GM23248 (cell line): ENCODE measurements around the gene SPSB3. TPM values are rescaled to one million over a fixed set of nuclear protein-coding genes. Genes with fewer than 3 reads are reported as not detected.

Source experiments
- DNase-seq: peaks from one replicate; pipeline ENCODE4 v3.0.0-alpha.2; 2015
- H2AFZ ChIP-seq: fragments of 200-600 bp; sonication (generic); 2 replicates; pipeline ENCODE4 v1.6.1; 2016; ENCODE audit warnings: antibody characterized with exemption
- H3F3A ChIP-seq: fragments of 200-600 bp; sonication (generic); 2 replicates; pipeline ENCODE4 v1.6.1; 2016; ENCODE audit warnings: mild to moderate bottlenecking, antibody characterized with exemption, mixed run types; ENCODE audit not compliant: insufficient read depth
- H3K27ac ChIP-seq: fragments of 200-600 bp; sonication (generic); 2 replicates; pipeline ENCODE4 v1.5.1; 2016; ENCODE audit warnings: mild to moderate bottlenecking
- H3K27me3 ChIP-seq: fragments of 200-600 bp; sonication (generic); replicated peaks from 2 replicates; pipeline ENCODE4 v1.6.1; 2016; ENCODE audit warnings: mild to moderate bottlenecking; ENCODE audit not compliant: insufficient read depth
- H3K36me3 ChIP-seq: fragments of 200-600 bp; sonication (generic); 2 replicates; pipeline ENCODE4 v1.6.1; 2016; ENCODE audit warnings: low read depth, mild to moderate bottlenecking
- H3K4me1 ChIP-seq: fragments of 200-600 bp; sonication (generic); 2 replicates; pipeline ENCODE4 v1.6.1; 2016; ENCODE audit warnings: mild to moderate bottlenecking; ENCODE audit not compliant: insufficient read depth
- H3K4me2 ChIP-seq: fragments of 200-600 bp; sonication (generic); one replicate; pipeline ENCODE4 v1.6.1; 2016; ENCODE audit warnings: mild to moderate bottlenecking; ENCODE audit not compliant: unreplicated experiment
- H3K4me3 ChIP-seq: fragments of 200-600 bp; sonication (generic); 2 replicates; pipeline ENCODE4 v1.5.1; 2016; ENCODE audit warnings: mild to moderate bottlenecking
- H3K79me2 ChIP-seq: fragments of 200-600 bp; sonication (generic); 2 replicates; pipeline ENCODE4 v1.6.1; 2016; ENCODE audit warnings: mild to moderate bottlenecking; ENCODE audit not compliant: insufficient read depth
- H3K9ac ChIP-seq: fragments of 200-600 bp; sonication (generic); 2 replicates; pipeline ENCODE4 v1.6.1; 2016; ENCODE audit warnings: mild to moderate bottlenecking
- H3K9me2 ChIP-seq: fragments of 200-600 bp; sonication (generic); 2 replicates; pipeline ENCODE4 v1.6.1; 2016; ENCODE audit warnings: mixed run types, mild to moderate bottlenecking, moderate library complexity; ENCODE audit not compliant: insufficient read depth
- H3K9me3 ChIP-seq: fragments of 200-600 bp; sonication (generic); one replicate; pipeline ENCODE4 v1.6.1; 2017; ENCODE audit warnings: low read depth
- H4K20me1 ChIP-seq: fragments of 200-600 bp; sonication (generic); 2 replicates; pipeline ENCODE4 v1.6.0; 2016; ENCODE audit not compliant: insufficient read depth
- EZH2 ChIP-seq: fragments of 200-600 bp; sonication (generic); IDR thresholded peaks from 2 replicates; pipeline ENCODE4 v1.6.1; 2018; ENCODE audit warnings: antibody characterized with exemption, mild to moderate bottlenecking; ENCODE audit not compliant: insufficient read depth, poor library complexity, severe bottlenecking
- EZH2phosphoT487 ChIP-seq: fragments of 200-600 bp; sonication (generic); IDR thresholded peaks from 2 replicates; pipeline ENCODE4 v1.6.1; 2018; ENCODE audit warnings: antibody characterized with exemption, moderate library complexity, mild to moderate bottlenecking, low read depth; ENCODE audit not compliant: insufficient read depth
- WGBS, 2 experiments: methylation state at CpG; one replicate each; pipeline ENCODE4 v1.1.6; 2015 to 2017; ENCODE audit warnings: low lambda C conversion rate in 2 of 2, low coverage in 1 of 2; ENCODE audit errors: missing lambda C conversion rate in 2 of 2; 5-methylcytosine and 5-hydroxymethylcytosine counted together
- in situ Hi-C: fragments of 300-500 bp; cut with MboI; formaldehyde crosslinking; loops from 2 replicates; pipeline ENCODE4 v1.15.0; 2020
- polyA plus RNA-seq: library from polyadenylated mRNA; unstranded; fragments of >200 nt; fragmentation: Nextera tagmentation; extraction: Ambion mirVana; gene quantifications from 2 replicates; pipeline ENCODE4 v1.2.1, GENCODE V29; 2016
- total RNA-seq: library from RNA; depleted of rRNA; stranded (reverse); fragments of >200 nt; shearing (Covaris generic); gene quantifications from 2 replicates; pipeline ENCODE4 v1.2.3, GENCODE V29; 2014

The SPSB3 gene
- total and polyA plus RNA-seq, 2 experiments from 2014 or later = 35.3 to 35.6 TPM

- in situ Hi-C loops = no loop called here
- no peak for TF ChIP-seq EZH2phosphoT487
- TF ChIP-seq EZH2 = no peak
- no peak for DNase-seq
These were observed 24.5 kb downstream of the SPSB3 start for GRCh38 chr16:1757714-1758461.

DNA sequence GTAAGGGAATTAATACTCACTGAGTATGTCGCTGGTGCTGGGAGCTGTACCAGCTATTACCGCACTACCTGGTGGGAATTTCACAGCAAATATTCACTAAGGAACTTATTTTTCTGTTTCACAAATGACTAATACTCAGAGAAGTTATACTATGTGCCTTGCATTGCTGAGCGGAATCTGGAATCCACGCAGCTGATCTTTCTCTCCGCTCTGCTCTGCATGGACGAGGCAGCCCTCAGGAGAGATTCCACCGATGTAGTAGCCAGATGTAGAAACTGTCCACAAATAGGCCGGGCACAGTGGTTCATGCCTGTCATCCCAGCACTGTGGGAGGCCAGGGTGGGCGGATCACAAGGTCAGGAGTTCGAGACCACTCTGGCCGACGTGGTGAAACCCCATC lies 28.2 kb downstream of the SPSB3 start:
- no peaks in the 10 kb centered on the region for H3K9me2 ChIP-seq
- H3K4me3 ChIP-seq = no peak overlapping the region
- H3K27me3 ChIP-seq = no peaks in the 10 kb centered on the region
- no peaks in the 10 kb centered on the region for H3F3A ChIP-seq
- H4K20me1 ChIP-seq = no peaks in the 10 kb centered on the region
- no peak overlapping the region for H3K27ac ChIP-seq
- no peak for TF ChIP-seq EZH2phosphoT487
- TF ChIP-seq EZH2 = no peak
- H3K79me2 ChIP-seq = peaks cover 7% of the 10 kb centered on the region; the same call in 1 of the 2 replicates
- no peak overlapping the region for H2AFZ ChIP-seq
- H3K9me3 ChIP-seq = no peaks in the 10 kb centered on the region
- H3K9ac ChIP-seq = no peak overlapping the region
- no peak for DNase-seq
- H3K4me1 ChIP-seq = no peaks in the 10 kb centered on the region
- 95 to 97% methylated on average over 12 of the region's 12 CpGs for WGBS, 2 experiments
- in situ Hi-C loops = no loop called here
- no peak overlapping the region for H3K4me2 ChIP-seq
- H3K36me3 ChIP-seq = peaks cover 10% of the 10 kb centered on the region; the same call in 1 of the 2 replicates

More at GRCh38 chr16:1757714-1758461, 24.5 kb downstream of the SPSB3 start:
- Histone ChIP-seq H3K9me2 (no peaks in the 10 kb centered on the region), H3K4me1 (no peaks in the 10 kb centered on the region), H3K4me2 (no peak overlapping the region), H4K20me1 (no peaks in the 10 kb centered on the region), H3K27ac (no peak overlapping the region), H3K9ac (no peak overlapping the region), H3K4me3 (no peak overlapping the region), H3F3A (no peaks in the 10 kb centered on the region), H2AFZ (no peak overlapping the region), H3K36me3 (peaks cover 4% of the 10 kb centered on the region; the same call in 1 of the 2 replicates), H3K9me3 (no peaks in the 10 kb centered on the region), H3K27me3 (no peaks in the 10 kb centered on the region), H3K79me2 (peaks cover 7% of the 10 kb centered on the region; the same call in 1 of the 2 replicates)
- WGBS, 2 experiments = 92 to 93% methylated on average over 37 of the region's 37 CpGs

- no peaks in the 10 kb centered on the region for H3K4me1 ChIP-seq
- H3K27me3 ChIP-seq = no peaks in the 10 kb centered on the region
- no peak overlapping the region for H3K4me3 ChIP-seq
- H3K36me3 ChIP-seq = peaks cover 10% of the 10 kb centered on the region; the same call in 1 of the 2 replicates
- no peak for TF ChIP-seq EZH2
- no peaks in the 10 kb centered on the region for H4K20me1 ChIP-seq
- no peak overlapping the region for H3K9ac ChIP-seq
- no peak overlapping the region for H3K4me2 ChIP-seq
- in situ Hi-C loops = no loop called here
- no peak overlapping the region for H3K27ac ChIP-seq
- no peak overlapping the region for H2AFZ ChIP-seq
- H3K9me3 ChIP-seq = no peaks in the 10 kb centered on the region
- H3F3A ChIP-seq = no peaks in the 10 kb centered on the region
- no peak for DNase-seq
- H3K9me2 ChIP-seq = no peaks in the 10 kb centered on the region
- 86% methylated on average over 14 of the region's 14 CpGs for WGBS, 2 experiments
- H3K79me2 ChIP-seq = peaks cover 7% of the 10 kb centered on the region; the same call in 1 of the 2 replicates
These were observed 29.5 kb downstream of the SPSB3 start for GRCh38 chr16:1752853-1753252.

DNA sequence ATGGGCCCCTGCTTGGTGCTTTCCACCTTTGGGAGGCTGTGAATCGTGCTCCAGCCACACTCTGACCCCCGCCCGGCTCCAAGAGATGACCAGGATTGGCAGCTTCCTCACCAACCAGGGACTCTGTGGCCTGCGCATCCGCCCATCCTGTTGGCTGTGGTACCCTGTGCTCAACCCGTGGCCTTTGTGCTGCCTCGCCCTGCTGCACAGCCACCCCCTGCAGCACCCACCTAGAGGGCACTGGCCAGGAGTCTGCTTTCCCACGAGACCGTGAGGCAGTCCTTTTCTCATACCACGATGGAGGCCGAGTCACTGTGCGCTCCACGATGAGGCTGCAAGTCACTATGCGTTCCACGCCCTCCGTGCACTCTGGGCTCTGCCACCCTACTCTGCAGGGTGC lies 30.4 kb downstream of the SPSB3 start:
- no peak overlapping the region for H3K4me3 ChIP-seq
- no peaks in the 10 kb centered on the region for H4K20me1 ChIP-seq
- no peaks in the 10 kb centered on the region for H3K9me3 ChIP-seq
- H3K4me2 ChIP-seq = no peak overlapping the region
- H3K27me3 ChIP-seq = no peaks in the 10 kb centered on the region
- H3K9ac ChIP-seq = no peak overlapping the region
- DNase-seq = no peak
- 97 to 98% methylated on average over 16 of the region's 16 CpGs for WGBS, 2 experiments
- H3K27ac ChIP-seq = no peak overlapping the region
- peaks cover 7% of the 10 kb centered on the region; the same call in 1 of the 2 replicates for H3K79me2 ChIP-seq
- no peaks in the 10 kb centered on the region for H3K4me1 ChIP-seq
- H3K9me2 ChIP-seq = no peaks in the 10 kb centered on the region
- no peak for TF ChIP-seq EZH2
- TF ChIP-seq EZH2phosphoT487 = no peak
- H2AFZ ChIP-seq = no peak overlapping the region
- H3K36me3 ChIP-seq = peaks cover 10% of the 10 kb centered on the region; the same call in 1 of the 2 replicates
- in situ Hi-C loops = no loop called here
- no peaks in the 10 kb centered on the region for H3F3A ChIP-seq
